GM12878 (cell line): ENCODE results near the gene DUSP8.

Experiments used
- SREBF1 ChIP-seq: IDR thresholded peaks from 2 replicates; pipeline ENCODE4 v1.6.1; 2012; ENCODE audit warnings: mild to moderate bottlenecking, low read length
- ZNF384 ChIP-seq: IDR thresholded peaks from 2 replicates; pipeline ENCODE4 v1.6.1; 2012; ENCODE audit warnings: low read depth, mild to moderate bottlenecking, low read length, improper control_type of control experiment, borderline replicate concordance

- no peak for TF ChIP-seq SREBF1
- TF ChIP-seq ZNF384: no peak
Observed at GRCh38 chr11:1592628-1593027, 20.6 kb upstream of the DUSP8 start.
